Neural crest cell (in vitro differentiated cells): ENCODE results near the gene ZNF608. TPM values are rescaled to one million over a fixed set of nuclear protein-coding genes. Genes with fewer than 3 reads are reported as not detected.

ENCODE experiments used
- DNase-seq: peaks from one replicate; pipeline ENCODE4 v3.0.0; 2021; ENCODE audit warnings: low read depth, mixed read lengths, low spot score
- H3K27ac Mint-ChIP-seq: one replicate; pipeline ENCODE4 v1.8.0; 2021; ENCODE audit warnings: mild to moderate bottlenecking, mixed read lengths; ENCODE audit not compliant: unreplicated experiment
- H3K27me3 Mint-ChIP-seq: 2 replicates; pipeline ENCODE4 v1.8.0; 2021; ENCODE audit warnings: low read depth, mild to moderate bottlenecking, mixed read lengths
- H3K36me3 Mint-ChIP-seq: 2 replicates; pipeline ENCODE4 v1.8.0; 2021; ENCODE audit warnings: low read depth, mild to moderate bottlenecking, mixed read lengths
- H3K4me1 Mint-ChIP-seq: 2 replicates; pipeline ENCODE4 v1.8.0; 2021; ENCODE audit warnings: mixed read lengths
- H3K4me3 Mint-ChIP-seq: one replicate; pipeline ENCODE4 v1.8.0; 2021; ENCODE audit warnings: mild to moderate bottlenecking, mixed read lengths
- H3K9me3 Mint-ChIP-seq: 2 replicates; pipeline ENCODE4 v1.8.0; 2021; ENCODE audit warnings: mixed read lengths
- CTCF ChIP-seq: fragments of 200-600 bp; sonication (generic); conservative IDR thresholded peaks from 2 replicates; pipeline ENCODE4 v1.5.0; 2021; ENCODE audit warnings: antibody characterized with exemption, mild to moderate bottlenecking
- long read RNA-seq: library from polyadenylated mRNA; unstranded; transcript quantifications from one replicate; pipeline ENCODE4 v2.0.0, GENCODE V29; 2020
- total RNA-seq: library from RNA; stranded (reverse); gene quantifications from 2 replicates; pipeline ENCODE4 v1.2.1, GENCODE V29; 2021

ZNF608 gene
- 106 and 107 TPM in 2 replicates for total RNA-seq
- long read RNA-seq, transcript ZNF608-209 (5 exons, 2,737 nt) = major isoform, 30 of 87 reads
- long read RNA-seq, transcript ZNF608-205 (5 exons, 2,605 nt) = minor isoform, 16 of 87 reads
- long read RNA-seq, partial matches to known transcripts = 15 of 87 reads
- long read RNA-seq, other reads (novel, unspliced or antisense) = 25 of 87 reads

DNA sequence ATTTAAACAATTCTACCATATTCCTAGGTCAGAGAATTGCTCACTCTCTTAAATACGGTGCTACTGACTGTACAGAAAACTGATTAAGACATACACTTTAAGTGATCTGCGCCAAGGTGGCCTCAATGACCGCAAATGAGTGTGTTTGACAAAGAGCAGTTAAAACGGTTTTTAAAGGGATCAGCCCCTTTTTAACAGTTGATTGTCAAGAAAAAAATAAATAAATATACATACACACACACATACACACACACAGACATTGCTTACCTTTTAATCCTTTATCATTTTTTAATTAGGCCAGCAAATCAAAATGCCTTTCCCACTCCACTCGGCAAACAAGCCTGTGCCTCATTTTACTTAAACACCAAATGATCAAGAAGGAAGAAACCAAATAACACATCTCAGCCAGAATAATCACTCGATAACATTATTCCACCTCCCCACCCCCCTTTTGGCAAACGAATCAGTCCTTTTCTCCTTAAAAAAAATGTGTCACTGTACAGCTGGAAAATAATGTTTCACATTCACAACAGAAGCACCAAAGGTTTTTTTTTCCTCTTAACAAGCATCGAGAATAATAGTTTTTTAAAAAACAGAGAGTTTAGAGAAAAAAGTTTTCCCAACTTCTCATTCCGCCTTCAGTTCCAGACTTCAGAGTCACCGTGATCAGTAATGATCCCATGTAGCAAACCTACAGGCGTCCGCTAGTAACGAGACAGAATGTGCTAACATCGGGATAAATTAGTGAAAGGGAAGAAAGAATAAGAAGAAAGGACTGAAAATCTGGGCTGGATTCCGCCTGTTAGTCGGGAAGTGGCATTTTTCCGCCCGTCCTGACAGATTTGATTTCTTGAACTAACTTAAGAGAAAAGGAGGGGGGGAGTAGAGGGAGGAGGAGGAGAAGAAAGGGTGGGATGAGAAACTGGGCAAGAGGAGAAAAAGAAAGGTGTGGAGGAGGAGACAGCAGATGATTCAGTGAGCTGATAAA is at the start of gene ZNF608:
ZNF608 (minus strand) TSS at position 712 of the 988 bp plus-strand sequence. CDS start 1,650 bp downstream, outside the sequence.
- TF ChIP-seq CTCF = peak; percentile 38
- Mint-ChIP-seq H3K4me1 (peaks cover 29% of the 10 kb centered on the region), H3K9me3 (no peaks in the 10 kb centered on the region), H3K27me3 (peaks cover 10% of the 10 kb centered on the region), H3K4me3 (no peak within 1 kb of the TSS), H3K27ac (no peak within 1 kb of the TSS), H3K36me3 (peaks cover 3% of the 10 kb centered on the region)
- DNase-seq = no peak

GRCh38 chr5:124795829-124796228 is 49.4 kb upstream of the ZNF608 start:
- no peak for TF ChIP-seq CTCF
- Mint-ChIP-seq H3K27me3 (no peaks in the 10 kb centered on the region), H3K36me3 (peaks cover 2% of the 10 kb centered on the region), H3K27ac (no peak overlapping the region), H3K4me1 (peaks cover 35% of the 10 kb centered on the region), H3K9me3 (peaks cover 3% of the 10 kb centered on the region), H3K4me3 (no peak overlapping the region)
- no peak for DNase-seq

- no peak for DNase-seq
- Mint-ChIP-seq H3K36me3 (no peaks in the 10 kb centered on the region), H3K4me3 (no peak overlapping the region), H3K4me1 (peaks cover 20% of the 10 kb centered on the region), H3K9me3 (no peaks in the 10 kb centered on the region), H3K27me3 (no peaks in the 10 kb centered on the region), H3K27ac (peak overlapping the region; percentile 21)
- TF ChIP-seq CTCF = no peak
Observed at GRCh38 chr5:124790895-124791732, 44.7 kb upstream of the ZNF608 start.

GRCh38 chr5:124790301-124790894 is 44.0 kb upstream of the ZNF608 start:
- Mint-ChIP-seq H3K4me3 (no peak overlapping the region), H3K27ac (no peak overlapping the region), H3K36me3 (no peaks in the 10 kb centered on the region), H3K9me3 (no peaks in the 10 kb centered on the region), H3K4me1 (peaks cover 18% of the 10 kb centered on the region), H3K27me3 (no peaks in the 10 kb centered on the region)
- TF ChIP-seq CTCF = no peak
- no peak for DNase-seq

DNA sequence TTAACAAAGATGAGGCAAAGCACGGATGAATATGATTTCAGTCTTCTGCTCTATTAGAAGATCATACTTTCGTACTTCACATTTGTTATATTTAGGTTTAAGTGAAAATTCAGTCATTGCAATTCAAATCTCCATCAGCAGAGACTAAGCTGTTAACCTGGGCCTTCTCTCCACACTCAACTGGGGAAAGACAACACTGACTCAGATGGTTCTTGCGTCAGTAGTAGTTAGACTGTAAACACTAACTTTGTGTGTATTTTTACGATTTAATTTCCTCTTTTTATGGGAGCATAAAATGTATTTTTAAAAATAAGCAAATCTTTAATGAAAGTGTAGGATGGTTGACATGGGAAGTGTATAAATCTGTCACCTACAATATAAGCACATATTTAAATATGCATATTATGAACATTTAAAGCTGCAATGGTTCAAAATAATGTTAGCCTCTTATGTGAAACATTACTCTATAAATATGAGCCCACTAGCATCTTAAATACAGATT is 42.7 kb upstream of the ZNF608 start:
- no peak for DNase-seq
- H3K4me1 Mint-ChIP-seq = peaks cover 12% of the 10 kb centered on the region

More for the DNA sequence above, 42.7 kb upstream of the ZNF608 start:
- Mint-ChIP-seq H3K27ac (no peak overlapping the region), H3K9me3 (no peaks in the 10 kb centered on the region), H3K27me3 (no peaks in the 10 kb centered on the region), H3K4me3 (no peak overlapping the region), H3K36me3 (no peaks in the 10 kb centered on the region)
- no peak for TF ChIP-seq CTCF
